Stomach (tissue), 4 donors: ENCODE results near the gene TNPO3.
"Not testable (repeated sequence)": the region's sequence is repeated elsewhere in the genome, so short reads cannot be mapped to it uniquely, and the experiment has no call there.

Source experiments
- EP300 ChIP-seq: sonication (generic); formaldehyde crosslinking; IDR thresholded peaks from one replicate; pipeline ENCODE4 v1.6.1; 2017; ENCODE audit warnings: antibody characterized with exemption
- POLR2A ChIP-seq, 4 donors: fragments of 450-650 bp; IDR thresholded peaks; one replicate each; pipeline ENCODE4 v1.6.1; 2016; ENCODE audit warnings: antibody characterized with exemption in 4 of 4, control low read depth in 2 of 4, mild to moderate bottlenecking in 1 of 4, moderate library complexity in 1 of 4
- TF ChIP-seq, protein P1 (sequence below), 7 experiments: fragments of 450-650 bp in 4 of 7; fragments of 200-600 bp in 3 of 7; sonication (generic) in 3 of 7; IDR thresholded peaks; one replicate each; pipeline ENCODE4 v1.5.1; 2016 to 2019; ENCODE audit warnings: antibody characterized with exemption in 7 of 7, control low read depth in 2 of 7, mild to moderate bottlenecking in 1 of 7

- TF ChIP-seq, protein P1, sequence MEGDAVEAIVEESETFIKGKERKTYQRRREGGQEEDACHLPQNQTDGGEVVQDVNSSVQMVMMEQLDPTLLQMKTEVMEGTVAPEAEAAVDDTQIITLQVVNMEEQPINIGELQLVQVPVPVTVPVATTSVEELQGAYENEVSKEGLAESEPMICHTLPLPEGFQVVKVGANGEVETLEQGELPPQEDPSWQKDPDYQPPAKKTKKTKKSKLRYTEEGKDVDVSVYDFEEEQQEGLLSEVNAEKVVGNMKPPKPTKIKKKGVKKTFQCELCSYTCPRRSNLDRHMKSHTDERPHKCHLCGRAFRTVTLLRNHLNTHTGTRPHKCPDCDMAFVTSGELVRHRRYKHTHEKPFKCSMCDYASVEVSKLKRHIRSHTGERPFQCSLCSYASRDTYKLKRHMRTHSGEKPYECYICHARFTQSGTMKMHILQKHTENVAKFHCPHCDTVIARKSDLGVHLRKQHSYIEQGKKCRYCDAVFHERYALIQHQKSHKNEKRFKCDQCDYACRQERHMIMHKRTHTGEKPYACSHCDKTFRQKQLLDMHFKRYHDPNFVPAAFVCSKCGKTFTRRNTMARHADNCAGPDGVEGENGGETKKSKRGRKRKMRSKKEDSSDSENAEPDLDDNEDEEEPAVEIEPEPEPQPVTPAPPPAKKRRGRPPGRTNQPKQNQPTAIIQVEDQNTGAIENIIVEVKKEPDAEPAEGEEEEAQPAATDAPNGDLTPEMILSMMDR (IDR thresholded peaks at IDR 0.05): not testable (repeated sequence)
- TF ChIP-seq POLR2A (IDR thresholded peaks at IDR 0.05); EP300: not testable (repeated sequence)
Observed at GRCh38 chr7:129067132-129067561, 12.2 kb upstream of the TNPO3 start.
